Retinal pigment epithelial cell (primary cell): ENCODE results near the gene CD72.

Experiments used
- DNase-seq: peaks from one replicate; pipeline ENCODE4 v3.0.0-alpha.2; 2010; ENCODE audit warnings: low read depth
- H3K4me3 ChIP-seq: 2 replicates; pipeline ENCODE4 v1.5.1; 2011; ENCODE audit warnings: mild to moderate bottlenecking, low read length, control low read depth, moderate library complexity
- CTCF ChIP-seq: conservative IDR thresholded peaks from 2 replicates; pipeline ENCODE4 v1.5.1; 2011; ENCODE audit warnings: low read depth, low read length, control low read depth, inconsistent platforms

CD72 gene

DNA sequence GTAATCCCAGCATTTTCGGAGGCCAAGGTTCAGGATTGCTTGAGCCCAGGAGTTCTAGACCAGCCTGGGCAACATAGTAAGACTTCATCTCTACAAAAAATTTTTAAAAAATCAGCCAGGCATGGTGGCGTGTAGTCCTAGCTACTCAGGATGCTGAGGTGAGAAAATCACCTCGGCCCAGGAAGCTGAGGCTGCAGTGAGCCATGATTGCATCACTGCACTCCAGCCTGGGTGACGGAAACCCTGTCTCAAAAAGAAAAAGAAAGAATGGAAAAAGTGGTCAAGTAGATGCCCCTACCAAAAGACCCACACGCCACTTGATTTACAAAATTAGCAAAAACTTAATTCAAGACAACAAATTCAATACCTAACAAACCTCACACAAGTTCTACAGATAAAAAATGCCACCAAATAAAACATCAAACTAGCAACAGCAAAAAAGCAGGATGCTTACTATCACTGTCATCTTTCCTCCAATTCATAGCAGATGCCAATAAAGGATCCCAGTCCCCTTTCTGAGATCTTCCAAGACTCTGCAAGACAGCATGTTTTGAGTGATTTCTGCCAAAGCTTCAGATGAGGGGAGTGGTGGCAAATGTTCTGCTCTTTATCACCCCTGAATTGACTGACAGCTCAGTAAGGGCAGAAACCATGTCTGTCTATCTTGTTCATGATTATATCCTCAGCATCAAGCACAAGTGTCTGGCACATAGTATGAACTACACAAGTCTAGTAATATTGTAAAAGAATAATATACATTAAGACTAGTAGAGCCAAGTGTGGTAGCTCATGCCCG, 47.3 kb downstream of the CD72 start:
- no peak for DNase-seq
- no peak for TF ChIP-seq CTCF
- H3K4me3 ChIP-seq: no peak overlapping the region

DNA sequence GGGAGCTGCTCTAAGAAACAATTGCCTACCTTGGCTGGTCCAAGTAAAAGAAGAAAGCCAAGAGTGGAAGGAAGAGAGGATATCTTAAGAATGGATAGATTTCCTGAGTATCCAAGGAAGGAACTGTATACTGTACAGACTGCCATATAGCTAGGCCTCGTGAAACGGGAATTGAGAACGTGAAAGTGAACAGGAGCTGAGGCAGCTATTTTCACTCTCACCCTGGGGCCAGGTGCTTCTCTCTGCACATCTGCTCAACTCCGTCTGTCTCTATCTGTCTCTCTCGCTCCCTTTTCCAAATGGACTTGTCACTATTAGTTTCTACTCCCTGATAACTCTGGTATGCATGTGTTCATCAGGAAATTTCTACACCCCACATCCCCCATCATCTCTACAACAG, 49.0 kb downstream of the CD72 start:
- no peak for TF ChIP-seq CTCF
- no peak for DNase-seq
- H3K4me3 ChIP-seq: no peak overlapping the region

- DNase-seq: no peak
- no peak for TF ChIP-seq CTCF
- H3K4me3 ChIP-seq: no peak overlapping the region
These were observed 50.0 kb downstream of the CD72 start for GRCh38 chr9:35568196-35568595.

- TF ChIP-seq CTCF: peak; percentile 3
- no peak for DNase-seq
- no peak overlapping the region for H3K4me3 ChIP-seq
These were observed 51.8 kb downstream of the CD72 start for GRCh38 chr9:35566417-35566816.

DNA sequence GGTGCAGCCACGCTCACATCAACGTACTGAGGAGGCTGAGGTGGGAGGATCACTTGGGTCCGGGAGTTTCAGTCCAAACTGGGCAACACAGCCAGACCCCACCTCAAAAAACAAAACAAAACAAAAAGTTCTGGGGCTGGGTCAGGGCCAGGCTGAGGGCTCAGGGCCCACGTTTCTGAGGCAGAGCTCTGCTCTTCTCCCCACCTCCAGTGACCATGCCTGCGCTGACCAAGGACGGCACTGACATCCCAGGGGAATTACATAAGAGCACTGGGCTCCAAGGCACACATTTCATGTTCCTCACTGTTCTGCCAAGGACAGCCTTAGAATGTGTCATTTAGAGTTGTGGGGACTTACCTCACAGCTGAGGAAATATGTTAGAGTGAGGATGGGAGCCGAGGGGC, 53.6 kb downstream of the CD72 start:
- TF ChIP-seq CTCF: no peak
- no peak for DNase-seq
- no peak overlapping the region for H3K4me3 ChIP-seq

DNA sequence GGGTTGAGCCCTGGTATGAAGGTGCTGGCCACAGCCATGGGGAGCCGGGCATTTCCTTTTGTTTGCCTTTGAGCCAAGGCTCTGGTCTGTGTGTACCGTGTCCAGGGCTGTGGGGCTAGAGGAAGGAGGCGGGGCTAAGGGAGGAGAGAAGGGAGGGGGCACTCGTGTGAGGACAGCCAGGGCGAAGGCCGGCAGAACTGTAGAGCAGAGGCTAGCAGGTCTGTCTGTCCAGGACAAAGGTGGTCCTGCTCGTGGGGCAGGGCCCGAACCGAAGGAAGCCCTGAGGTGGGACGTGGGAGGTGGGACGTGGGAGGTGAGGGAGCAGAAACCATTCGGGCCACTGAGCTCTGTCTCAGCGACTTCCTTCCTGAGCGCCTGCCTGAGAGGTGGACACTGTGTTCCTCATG, 54.4 kb downstream of the CD72 start:
- TF ChIP-seq CTCF: no peak
- DNase-seq: no peak
- peak overlapping the region; percentile 12 for H3K4me3 ChIP-seq
